GM19238 (cell line): Measurements from ENCODE around the gene COL4A5.

Experiments
- DNase-seq: peaks from one replicate; pipeline ENCODE4 v3.0.0; 2011; ENCODE audit warnings: low spot score; ENCODE audit not compliant: insufficient read length

Gene COL4A5

DNA sequence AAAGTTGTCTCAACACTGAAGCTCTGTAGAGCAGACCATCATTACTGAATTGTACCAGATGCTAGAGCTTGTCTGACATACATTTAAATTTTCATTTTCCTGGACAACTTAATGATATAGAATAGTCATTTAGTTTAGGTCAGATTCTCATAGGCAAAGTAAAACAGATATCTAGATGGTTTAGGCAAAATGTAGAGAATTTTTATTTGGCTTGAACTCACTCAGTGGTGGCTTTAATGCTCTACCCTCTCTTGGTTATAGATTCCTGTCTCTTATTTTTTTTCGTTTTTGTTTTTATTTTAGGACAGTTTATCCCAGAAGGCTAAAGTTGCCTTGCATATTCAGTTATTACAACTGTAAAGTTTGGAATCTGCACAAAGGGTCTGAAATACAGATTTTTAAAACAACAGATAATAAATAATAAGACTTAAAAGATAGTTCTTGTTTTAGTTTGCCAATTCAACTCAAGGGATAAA, 300.7 kb downstream of the COL4A5 start:
- no peak for DNase-seq
